Stimulated activated CD4-positive, alpha-beta T cell treated with anti-CD3 and anti-CD28 coated beads, Interleukin-2, amount 100 ng/mL, for 4 hours (primary cell): Measurements from ENCODE around the gene TAX1BP1.

Experiments used
- DNase-seq: peaks from one replicate; pipeline ENCODE4 v3.0.0-alpha.2; 2020; ENCODE audit warnings: low read depth

The TAX1BP1 gene

DNA sequence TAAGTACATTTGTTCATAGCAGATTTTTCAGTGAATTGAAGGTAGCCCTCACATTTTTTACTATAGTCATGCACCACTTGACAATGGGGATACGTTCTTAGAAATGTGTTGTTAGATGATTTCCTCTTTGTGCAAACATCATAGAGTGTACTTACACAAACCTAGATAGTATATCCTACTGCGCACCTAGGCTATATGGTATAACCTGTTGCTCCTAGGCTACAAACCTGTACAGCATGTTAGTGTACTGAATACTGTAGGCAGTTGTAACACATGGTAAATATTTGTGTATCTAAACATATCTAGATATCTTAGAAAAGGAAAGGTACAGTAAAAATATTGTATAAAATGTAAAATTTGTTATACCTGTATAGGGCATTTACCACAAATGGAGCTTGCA is 41.2 kb downstream of the TAX1BP1 start:
- DNase-seq, result no peak

DNA sequence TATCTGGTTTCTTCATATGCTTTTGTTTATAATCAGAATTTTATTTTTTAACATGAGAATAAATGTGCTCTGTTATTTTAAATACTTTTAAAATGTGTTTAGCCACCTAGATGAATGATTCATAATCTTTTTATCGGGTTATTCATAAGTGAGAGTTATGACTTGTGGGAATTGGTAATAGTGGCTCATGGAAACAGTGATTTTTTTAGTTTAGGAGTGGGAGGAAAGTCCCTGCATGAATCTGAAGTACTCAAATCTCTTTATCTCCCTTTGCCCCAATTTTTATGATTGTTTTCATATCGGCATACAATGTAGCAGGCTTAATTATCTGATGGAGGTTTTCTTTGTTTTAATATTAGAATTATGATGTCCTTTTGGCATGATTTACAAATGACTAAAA is 42.9 kb downstream of the TAX1BP1 start:
- DNase-seq, result no peak

DNA sequence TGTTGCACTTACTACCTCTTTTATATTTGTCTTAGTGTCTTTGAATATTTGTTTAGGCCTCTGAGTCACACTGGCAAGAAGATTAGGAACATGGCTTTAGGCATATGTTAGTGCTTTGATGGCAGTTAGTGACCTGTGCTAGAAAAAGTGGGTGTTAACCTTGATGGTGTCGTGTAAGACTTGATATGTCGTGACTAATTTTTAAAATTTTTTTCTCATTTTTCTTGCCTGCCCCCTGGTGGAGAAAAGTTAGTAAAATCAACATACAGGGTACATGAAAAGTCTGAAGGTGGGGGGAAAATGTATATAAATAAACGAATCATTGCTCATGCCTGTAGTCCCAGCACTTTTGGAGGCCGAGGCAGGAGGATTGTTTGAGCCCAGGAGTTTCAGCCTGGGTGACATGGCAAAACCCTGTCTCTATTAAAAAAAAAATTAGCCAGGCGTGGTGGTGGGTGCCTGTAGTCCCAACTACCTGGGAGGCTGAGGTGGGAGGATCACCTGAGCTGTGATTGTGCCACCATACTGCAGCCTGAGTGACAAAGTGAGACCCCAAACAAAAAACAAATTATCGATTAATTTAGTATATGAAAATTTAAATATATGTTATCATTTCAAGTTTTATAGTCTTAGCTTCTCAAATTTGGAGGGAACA is 44.6 kb downstream of the TAX1BP1 start:
- peak; percentile 5 for DNase-seq

DNA sequence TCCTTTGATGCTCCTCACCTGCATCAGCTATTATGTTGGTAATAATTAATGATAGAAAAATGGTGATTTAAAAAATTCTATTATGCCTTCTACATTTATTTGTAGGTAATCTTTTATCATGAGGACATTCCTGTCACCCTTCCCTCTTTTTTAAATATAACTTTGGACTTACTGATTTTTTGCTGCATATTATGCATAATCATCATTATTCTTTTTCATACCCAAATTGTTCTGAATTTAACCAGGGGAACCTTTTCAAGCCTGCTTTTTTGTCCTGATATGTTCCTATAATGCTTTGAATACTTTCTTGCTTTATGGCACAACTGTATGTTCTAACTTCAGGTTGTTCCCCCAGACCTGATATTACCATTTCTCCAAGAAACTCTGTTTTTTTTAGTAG is 48.5 kb downstream of the TAX1BP1 start:
- DNase-seq, result no peak

DNA sequence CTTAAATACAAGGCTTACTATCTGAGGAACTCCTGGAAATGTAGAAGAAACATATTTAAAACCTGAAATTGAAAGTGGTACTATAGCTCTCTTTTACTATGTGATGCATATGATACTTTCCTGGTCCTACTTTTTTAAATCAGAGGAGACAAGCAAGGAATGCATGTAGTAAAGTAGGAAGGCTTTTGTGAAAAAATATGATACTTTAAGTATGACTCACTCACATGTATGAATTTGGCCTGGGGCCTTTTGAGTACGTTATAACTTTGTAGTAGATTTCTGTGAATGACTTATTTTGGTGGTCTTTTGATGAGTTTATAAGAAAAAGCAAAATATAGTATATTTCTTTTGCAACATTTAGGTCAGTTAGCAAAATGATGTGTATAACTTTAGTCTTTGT is 53.8 kb downstream of the TAX1BP1 start:
- DNase-seq, result no peak

DNA sequence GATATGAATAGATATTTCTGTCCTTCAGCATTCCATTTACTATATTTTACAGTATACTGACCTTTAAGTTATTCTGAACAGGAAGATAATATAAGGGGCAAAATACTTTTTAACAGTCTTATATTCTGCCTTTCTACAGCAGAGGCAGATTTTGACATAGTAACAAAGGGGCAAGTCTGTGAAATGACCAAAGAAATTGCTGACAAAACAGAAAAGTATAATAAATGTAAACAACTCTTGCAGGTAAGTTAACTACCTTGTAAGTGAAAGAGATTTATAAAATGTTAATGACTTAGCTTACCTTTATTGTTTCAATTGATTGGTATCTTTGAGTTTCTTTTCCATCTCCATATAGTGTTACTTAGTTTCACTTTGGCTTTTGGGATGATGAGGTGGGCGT is 56.0 kb downstream of the TAX1BP1 start:
- no peak for DNase-seq

DNA sequence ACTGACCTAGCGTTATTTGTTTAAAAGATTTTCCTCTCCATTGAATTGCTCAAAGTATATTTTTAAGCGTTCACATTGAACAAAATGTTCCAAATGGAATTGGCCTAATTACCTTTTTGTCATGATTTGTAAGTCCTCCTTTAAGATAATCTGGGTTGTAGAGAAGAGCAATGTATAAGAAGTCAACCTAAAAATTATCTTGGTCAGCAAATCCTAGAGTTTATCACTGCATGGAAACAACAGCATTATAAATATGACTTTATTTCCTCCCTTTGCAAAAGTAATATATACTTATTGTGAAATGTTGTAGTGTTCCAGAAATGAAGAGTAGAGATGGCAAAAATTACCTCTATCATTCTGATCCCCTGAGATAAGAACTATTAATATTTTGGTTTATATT is 59.2 kb downstream of the TAX1BP1 start:
- no peak for DNase-seq

DNA sequence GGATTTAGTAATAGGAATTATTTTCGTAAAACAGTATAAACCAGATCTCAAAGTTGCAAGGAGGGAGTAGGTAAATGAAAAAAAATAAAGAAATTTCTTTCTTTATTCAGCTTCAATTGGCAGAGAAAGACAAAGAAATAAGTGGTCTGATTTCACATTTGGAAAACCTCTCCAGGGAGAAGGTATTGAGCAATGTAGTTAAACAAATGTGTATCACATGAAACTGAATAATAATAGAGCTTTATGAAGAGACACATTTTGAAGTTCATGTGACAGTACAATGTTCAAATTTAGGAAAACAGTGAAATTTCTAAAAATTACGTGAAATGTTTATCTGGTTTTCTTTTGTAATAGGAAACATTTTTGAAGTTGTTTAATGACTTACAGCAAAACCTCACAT is 63.0 kb downstream of the TAX1BP1 start:
- DNase-seq, result no peak

DNA sequence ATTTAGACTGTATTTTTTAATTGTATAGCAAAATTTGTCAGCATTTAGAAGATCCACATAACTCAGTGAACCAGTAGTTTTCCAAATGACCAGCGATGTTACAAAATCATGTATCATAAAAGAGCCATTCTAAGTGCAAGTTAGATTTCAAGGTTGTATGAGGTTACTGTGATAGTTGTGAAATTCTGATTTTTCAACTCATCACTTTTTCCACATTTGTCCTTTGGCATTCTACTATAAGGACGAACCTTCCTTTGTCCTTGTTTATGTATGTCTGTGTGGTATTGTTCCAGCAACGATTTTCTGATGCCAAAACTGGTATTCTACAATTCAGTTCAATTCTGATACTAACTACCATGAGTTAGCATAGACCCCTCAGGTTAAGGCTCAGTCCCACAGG is 64.2 kb downstream of the TAX1BP1 start:
- DNase-seq, result no peak

DNA sequence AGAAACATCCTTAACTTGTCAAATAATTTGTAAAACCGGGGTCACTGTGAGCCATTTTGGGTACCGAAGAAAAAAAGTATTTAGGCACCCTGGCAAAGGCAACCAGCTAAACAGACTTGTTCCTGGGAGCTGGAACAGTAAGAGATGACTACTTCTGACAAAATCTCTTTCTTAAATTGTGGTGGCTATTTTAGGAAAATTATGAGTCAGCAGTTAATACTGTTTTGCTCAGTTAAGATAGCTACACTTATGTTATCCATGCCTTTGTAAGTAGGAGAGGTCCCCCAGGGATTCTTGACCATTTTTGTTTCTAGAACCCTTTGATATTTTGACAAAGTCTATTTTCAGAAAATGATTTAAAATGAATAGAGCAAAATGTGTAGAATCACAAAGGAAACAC is 68.7 kb downstream of the TAX1BP1 start:
- no peak for DNase-seq

DNA sequence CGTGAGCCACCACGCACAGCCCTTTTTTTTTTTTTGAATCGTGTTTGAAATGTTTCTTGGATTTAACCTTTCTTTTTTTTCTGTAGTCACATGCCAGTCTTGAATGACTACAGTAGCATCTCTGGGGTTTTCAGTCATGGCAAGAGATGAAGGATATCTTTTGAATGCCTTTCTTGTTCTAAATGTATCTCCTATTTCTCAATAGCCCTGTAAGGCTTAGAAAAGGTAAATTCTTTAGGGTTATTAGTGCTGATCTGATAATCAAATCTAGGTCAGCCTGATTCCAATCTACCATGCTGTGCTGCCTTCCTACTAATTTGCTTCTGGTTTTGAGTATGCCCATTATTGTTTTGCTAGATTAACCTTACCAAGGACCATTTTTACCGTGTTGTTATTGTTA is 70.2 kb downstream of the TAX1BP1 start:
- no peak for DNase-seq

DNA sequence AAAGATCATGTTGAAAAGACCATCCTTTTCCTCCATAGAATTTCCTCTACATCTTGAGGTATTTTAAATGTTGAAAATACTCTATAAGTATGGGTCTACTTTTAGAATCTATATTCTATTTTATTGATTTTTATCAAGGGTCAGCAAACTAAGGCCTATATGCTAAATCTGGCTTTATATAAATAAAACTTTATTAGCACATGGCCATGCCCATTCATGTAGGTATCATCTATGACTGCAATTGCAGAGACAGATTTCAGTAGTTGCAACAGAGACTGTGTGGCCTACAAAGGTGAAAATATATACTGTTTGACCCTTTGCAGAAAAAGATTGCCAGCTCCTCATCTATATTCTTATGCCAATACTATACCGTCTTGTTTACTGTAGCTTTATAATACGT is 72.7 kb downstream of the TAX1BP1 start:
- DNase-seq, result no peak

DNA sequence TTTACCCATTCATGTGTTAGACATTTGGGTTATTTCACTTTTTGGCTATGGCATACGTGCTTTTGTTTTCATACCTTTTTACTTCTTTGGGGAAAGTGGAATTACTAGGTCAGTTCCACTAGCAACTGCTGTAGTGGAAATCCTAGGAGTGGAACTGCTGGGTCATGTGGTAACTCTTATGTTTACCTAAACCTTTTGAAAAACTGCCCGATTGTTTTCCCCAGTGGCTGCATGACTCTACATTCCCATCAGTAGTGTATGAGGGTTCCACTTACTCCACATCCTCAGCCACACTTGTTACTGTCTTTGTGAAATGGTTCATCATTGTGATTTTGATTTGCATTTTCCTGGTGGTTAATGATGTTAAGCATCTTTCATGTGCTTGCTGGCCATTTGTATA is 82.3 kb downstream of the TAX1BP1 start:
- DNase-seq, result no peak

DNA sequence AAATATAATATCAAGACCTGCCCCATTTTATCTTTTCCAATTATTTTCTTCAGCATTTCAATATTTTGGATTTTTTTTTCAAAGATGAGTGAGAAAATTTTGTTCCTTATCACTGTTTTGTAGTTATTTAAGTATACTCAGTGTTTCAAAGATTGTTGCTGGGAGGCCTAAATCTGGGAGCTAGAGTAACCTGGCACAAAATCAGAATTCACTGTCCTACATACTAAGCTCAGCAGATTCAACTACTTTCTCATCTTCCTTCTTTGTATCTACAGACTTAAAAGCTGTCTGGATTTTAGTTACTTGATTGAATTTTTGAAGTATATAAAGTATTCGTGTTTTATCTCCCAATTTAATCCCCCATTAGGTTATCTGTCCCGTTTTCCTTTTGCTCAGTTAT is 85.9 kb downstream of the TAX1BP1 start:
- no peak for DNase-seq

DNA sequence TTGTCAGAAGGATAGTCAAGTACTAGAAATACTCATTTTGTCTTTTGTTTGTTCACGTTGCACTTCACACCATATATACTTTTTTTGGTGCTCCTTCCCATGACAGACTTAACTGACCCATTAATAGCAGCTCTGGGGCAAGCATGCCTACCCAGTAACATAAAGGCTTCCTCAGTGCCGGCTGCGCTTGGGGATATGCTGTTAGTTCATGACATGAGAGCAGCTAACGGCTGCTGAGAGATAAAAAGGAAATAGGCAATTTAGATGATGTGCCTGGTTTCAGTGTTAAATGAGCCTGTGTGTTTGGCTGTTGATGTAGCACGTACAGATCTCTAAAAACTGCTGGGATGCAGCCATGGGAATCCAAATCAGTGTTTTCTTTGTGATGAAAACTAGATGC is 86.4 kb downstream of the TAX1BP1 start:
- no peak for DNase-seq

DNA sequence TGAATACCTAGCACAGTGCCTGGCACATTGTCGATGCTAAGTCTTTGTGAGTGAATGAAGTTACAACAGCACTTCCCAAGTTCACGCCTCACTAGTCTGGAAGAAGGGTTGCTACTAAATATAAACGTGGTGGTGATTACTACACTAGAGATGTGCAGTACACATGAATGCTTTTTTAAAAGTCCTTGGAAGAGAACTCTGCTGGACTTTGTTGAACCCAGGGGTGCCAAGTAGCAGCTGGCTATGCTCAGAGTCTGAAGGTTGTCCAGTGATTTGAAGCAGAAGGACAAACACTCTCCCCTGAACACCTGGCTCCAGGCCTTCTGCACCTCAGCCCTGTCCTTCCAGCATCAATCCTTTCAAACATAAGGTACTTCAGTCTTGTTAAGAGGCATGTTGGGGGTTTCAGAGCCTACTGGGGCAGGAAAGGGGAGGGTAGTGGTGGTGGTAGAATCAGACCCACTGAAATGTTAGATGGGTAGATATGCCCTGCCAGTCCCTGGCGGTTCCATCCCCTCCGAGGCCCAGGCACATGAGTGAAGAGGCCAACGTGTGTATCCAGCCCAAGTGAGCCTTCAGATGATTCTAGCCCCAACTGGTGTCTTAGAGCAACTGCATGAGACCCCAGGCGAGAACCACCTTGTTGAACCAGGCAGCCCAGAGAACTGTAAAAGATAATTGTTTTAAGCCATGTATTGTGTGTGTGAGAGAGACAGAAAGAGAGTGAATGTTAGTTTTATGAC is 94.4 kb downstream of the TAX1BP1 start:
- no peak for DNase-seq

DNA sequence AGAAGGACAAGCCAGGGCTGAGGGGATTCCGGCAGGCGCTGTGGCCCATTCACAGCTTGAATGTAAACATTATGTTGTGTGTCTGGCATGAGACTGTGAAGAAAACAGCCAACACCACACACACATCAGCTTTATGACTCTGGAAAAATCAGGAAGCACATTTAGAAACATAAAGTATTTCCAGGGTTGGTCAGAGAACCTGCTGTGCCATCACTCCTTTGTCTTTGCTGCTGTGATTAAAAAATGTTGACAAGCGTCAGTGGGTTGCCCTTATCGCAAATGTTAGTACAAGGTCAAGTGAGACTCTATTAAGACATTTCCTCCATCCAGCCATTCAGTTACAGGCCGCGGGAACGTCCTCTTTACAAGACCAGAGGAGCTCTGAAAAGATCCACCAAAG is 95.4 kb downstream of the TAX1BP1 start:
- no peak for DNase-seq

DNA sequence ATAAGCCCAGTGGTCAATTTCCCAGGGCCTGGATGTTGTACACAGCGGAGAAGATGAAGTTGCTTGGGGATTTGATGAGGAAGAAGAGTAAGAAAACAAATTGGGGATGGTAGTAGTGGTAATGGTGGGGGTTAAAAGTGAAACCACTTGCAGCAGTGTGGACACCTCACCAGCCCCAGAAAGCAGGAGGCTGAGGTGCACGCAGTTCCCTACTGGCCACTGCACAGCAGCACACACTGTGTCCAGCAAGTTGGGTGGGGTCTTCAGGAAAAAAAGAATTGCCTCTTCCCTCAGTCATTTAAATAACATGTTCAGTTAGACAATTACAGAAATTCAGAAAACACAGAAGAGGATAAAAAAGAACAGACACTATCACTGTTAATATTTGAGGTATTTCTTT is 96.6 kb downstream of the TAX1BP1 start:
- DNase-seq, result no peak

DNA sequence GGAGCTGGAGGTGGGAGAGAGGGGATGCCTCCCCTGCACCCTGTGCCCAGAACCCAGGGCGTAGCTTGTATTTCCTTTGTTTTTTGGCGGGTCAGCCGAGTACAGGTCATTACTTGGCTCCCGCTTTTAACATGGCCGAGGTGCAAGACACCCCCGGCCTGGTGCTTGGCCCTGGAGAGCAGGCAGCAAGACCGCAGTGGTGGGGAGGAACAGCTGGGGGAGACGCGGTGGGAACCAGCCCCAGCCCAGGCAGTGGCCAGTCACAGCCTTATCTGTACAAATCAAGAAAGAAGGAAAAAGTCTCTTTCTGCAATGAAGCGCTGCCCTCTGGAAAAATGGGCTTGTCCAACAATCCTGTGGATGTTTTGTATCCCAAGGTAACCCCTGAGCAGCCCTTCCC is 99.1 kb downstream of the TAX1BP1 start:
- no peak for DNase-seq

DNA sequence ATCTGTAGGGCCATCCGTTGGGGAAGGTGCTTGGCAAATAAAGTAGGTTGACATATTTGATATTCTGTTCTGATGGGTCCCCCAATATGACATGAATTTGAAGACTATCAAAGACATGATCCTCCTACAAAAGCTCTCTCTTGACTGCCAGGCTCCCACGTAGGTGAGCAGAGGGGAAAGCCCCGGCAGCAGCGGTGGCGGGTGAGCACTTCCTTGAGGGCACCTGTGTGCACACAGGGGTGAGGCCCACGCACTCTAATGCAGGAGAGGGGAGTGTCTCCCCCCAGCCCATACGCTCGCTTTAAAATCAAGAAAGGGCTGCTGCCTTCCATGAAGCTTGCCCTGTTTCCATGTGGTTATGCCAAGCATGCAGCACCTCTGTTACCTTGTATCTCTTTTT is 100.4 kb downstream of the TAX1BP1 start:
- DNase-seq, result peak; percentile 45

DNA sequence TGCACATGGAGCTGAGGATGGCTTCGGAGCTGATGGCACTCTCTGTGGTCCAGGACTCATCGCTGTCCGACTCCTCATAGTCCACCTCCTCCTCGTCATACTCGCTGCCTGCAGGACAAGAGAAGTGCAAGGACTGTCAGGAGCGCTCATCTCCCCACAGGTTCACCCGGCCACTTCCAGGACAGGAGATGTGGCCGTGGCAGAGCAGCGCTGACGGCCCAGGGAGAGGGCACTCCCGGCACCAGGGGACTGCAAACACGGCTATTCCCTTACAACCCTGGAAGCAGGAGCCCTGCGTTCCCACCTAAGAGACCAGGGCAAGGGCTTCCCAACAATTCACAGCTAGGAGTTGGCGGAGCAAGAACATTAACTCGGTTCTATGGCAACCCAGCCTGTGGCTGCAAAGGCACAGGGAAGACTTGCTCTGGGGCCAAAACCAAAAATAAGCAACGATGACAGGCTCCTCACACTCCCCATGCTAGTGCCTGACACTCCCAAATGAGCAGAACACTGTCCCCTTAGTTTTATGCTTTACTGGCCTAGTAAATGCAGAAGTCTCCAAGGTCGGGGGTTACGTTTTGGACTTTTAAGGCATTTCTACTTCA is 100.9 kb downstream of the TAX1BP1 start:
- no peak for DNase-seq

DNA sequence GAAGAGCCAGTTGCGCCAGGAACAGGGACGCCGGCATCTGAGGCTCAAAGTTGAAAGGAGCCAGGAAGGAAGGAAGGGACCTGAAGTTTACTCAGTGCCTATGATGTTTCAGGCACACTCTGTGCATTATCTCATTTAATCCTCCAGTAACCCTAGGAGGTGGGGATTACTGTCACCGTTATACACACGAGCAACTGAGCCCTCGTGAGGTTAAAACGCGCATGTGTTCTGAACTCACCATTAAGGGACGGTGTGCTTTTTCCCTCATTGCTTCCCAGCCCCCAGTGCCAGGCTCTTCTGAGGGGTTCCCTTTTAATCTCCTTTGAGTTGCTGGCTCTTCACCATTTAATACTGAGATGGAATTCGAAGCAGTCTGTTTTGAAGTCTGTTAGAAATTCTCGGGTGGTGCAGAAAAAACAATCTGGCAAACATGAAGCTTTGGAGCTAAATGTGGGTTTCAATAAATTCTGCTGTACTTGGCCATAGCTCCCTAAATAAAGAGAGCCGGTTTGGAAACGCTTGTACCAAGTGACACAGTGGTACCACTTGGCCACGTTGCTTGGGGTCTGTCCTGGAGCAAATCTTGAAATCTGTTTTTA is 102.2 kb downstream of the TAX1BP1 start:
- DNase-seq, result no peak

DNA sequence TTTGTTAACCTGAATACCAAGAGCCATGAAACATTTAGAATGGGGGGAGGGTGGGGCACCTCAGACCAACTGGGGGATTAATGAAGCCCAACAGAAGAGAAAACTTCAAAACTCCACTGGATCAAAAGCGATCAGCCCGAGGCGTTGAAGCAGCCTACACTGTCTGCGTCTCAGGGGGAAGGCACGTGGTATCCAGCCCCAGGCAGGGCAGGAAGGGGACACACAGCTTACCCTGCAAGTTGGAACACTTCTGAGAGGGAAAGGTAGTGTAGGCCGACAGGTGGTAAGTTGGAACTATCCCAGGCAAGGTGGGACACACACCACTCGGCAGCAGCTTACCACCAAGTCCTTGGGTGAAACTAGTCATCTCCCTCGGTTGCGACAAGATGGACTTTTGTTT is 102.9 kb downstream of the TAX1BP1 start:
- no peak for DNase-seq
